H1 (cell line): ENCODE data around the gene CAPN15. TPM values are rescaled to one million over a fixed set of nuclear protein-coding genes. Genes with fewer than 3 reads are reported as not detected.

ENCODE experiments used
- CTCF ChIA-PET: fragments of 300-600 bp; sonication (Branson Sonifier 250); formaldehyde crosslinking; loops from one replicate; lab custom pipeline; 2021; ENCODE audit not compliant: partially characterized antibody; lab: Charles Lee
- POLR2A ChIA-PET: fragments of 300-600 bp; sonication (Branson Sonifier 250); formaldehyde crosslinking; loops from one replicate; lab custom pipeline; 2021; ENCODE audit warnings: inconsistent platforms; ENCODE audit not compliant: partially characterized antibody; lab: Charles Lee
- DNase-seq, 2 experiments: peaks; one replicate each; pipeline versions ENCODE4 v3.0.0 to v3.0.0-alpha.2; 2010 to 2022; ENCODE audit warnings: low spot score in 2 of 2, low read depth in 1 of 2, mixed read lengths in 1 of 2
- FAIRE-seq: peaks from 2 replicates; lab custom pipeline; 2011; peaks lifted over from hg19 to GRCh38; lab: Jason Lieb, UNC
- H2AFZ ChIP-seq: 2 replicates; pipeline ENCODE4 v1.8.1; 2012; ENCODE audit warnings: low read length, inconsistent platforms
- H2AK5ac ChIP-seq: 2 replicates; pipeline ENCODE4 v1.6.1; 2013; ENCODE audit warnings: low read depth, low read length
- H2BK120ac ChIP-seq: replicated peaks from 2 replicates; pipeline ENCODE3; 2013; ENCODE audit warnings: low read depth, low read length, inconsistent platforms
- H2BK12ac ChIP-seq: 2 replicates; pipeline ENCODE4 v1.6.1; 2013; ENCODE audit warnings: low read depth, low read length
- H2BK15ac ChIP-seq: 2 replicates; pipeline ENCODE4 v1.6.1; 2013; ENCODE audit warnings: low read length
- H2BK20ac ChIP-seq: 2 replicates; pipeline ENCODE4 v1.6.1; 2013; ENCODE audit warnings: low read length
- H2BK5ac ChIP-seq: 2 replicates; pipeline ENCODE4 v1.6.1; 2013; ENCODE audit warnings: low read depth, low read length
- H3K14ac ChIP-seq: 2 replicates; pipeline ENCODE4 v1.6.1; 2013; ENCODE audit warnings: inconsistent platforms; ENCODE audit not compliant: insufficient read length
- H3K18ac ChIP-seq: 2 replicates; pipeline ENCODE4 v1.6.1; 2013; ENCODE audit warnings: low read length; ENCODE audit errors: extremely low read depth
- H3K23ac ChIP-seq: 2 replicates; pipeline ENCODE4 v1.6.1; 2013; ENCODE audit warnings: inconsistent platforms; ENCODE audit not compliant: insufficient read length
- H3K23me2 ChIP-seq: 2 replicates; pipeline ENCODE4 v1.6.1; 2013; ENCODE audit warnings: low read depth, low read length
- H3K27ac ChIP-seq: 2 replicates; pipeline ENCODE4 v1.6.1; 2011; ENCODE audit warnings: low read depth, low read length, inconsistent platforms
- H3K27me3 ChIP-seq, 4 experiments: replicated peaks in 1 of 4; 1 replicate in 1 of 4; 2 replicates in 3 of 4; pipeline versions ENCODE4 v1.6.1 to v1.8.1; 2011 to 2013; ENCODE audit warnings: low read length in 3 of 4, mild to moderate bottlenecking in 3 of 4, inconsistent platforms in 2 of 4, mixed read lengths in 2 of 4, moderate library complexity in 1 of 4; ENCODE audit not compliant: control insufficient read depth in 3 of 4, insufficient read depth in 3 of 4; ENCODE audit errors: extremely low read depth in 1 of 4
- H3K36me3 ChIP-seq, 4 experiments: 2 replicates each; pipeline versions ENCODE4 v1.6.1 to v1.8.1; 2011 to 2013; ENCODE audit warnings: mild to moderate bottlenecking in 4 of 4, low read length in 3 of 4, moderate library complexity in 2 of 4, control low read depth in 1 of 4, inconsistent platforms in 1 of 4; ENCODE audit not compliant: insufficient read depth in 4 of 4, control insufficient read depth in 2 of 4
- H3K4ac ChIP-seq: replicated peaks from 2 replicates; pipeline ENCODE3; 2013; ENCODE audit warnings: low read length, low read depth, mixed read lengths, inconsistent platforms; ENCODE audit not compliant: insufficient read length
- H3K4me1 ChIP-seq, 4 experiments: replicated peaks in 1 of 4; 1 replicate in 1 of 4; 2 replicates in 3 of 4; pipeline versions ENCODE4 v1.6.1 to v1.8.1; 2011 to 2013; ENCODE audit warnings: low read length in 3 of 4, inconsistent platforms in 2 of 4, mixed read lengths in 1 of 4; ENCODE audit not compliant: insufficient read depth in 4 of 4, control insufficient read depth in 3 of 4
- H3K4me2 ChIP-seq, 2 experiments: 2 replicates each; pipeline versions ENCODE4 v1.6.1 to v1.8.1; 2011 to 2013; ENCODE audit warnings: low read depth in 2 of 2, low read length in 2 of 2, control low read depth in 1 of 2, inconsistent platforms in 1 of 2, mild to moderate bottlenecking in 1 of 2; ENCODE audit not compliant: insufficient read depth in 1 of 2
- H3K4me3 ChIP-seq, 4 experiments: fragments of 200-600, 300-600 bp in 1 of 4; sonication (generic), shearing (Covaris generic), sonication (Bioruptor Twin) in 1 of 4; 2 replicates each; pipeline versions ENCODE4 v1.5.1 to v1.8.1; 2011 to 2016; ENCODE audit warnings: low read length in 4 of 4, low read depth in 3 of 4, control low read depth in 2 of 4, inconsistent platforms in 2 of 4, mild to moderate bottlenecking in 2 of 4, mixed read lengths in 1 of 4, moderate library complexity in 1 of 4; ENCODE audit not compliant: insufficient read depth in 2 of 4; ENCODE audit errors: extremely low read depth in 1 of 4
- H3K56ac ChIP-seq: replicated peaks from 2 replicates; pipeline ENCODE3; 2013; ENCODE audit warnings: low read depth, mild to moderate bottlenecking, mixed read lengths, low read length, inconsistent platforms; ENCODE audit not compliant: insufficient read length
- H3K79me1 ChIP-seq: 2 replicates; pipeline ENCODE4 v1.6.1; 2013; ENCODE audit warnings: low read depth, low read length, control low read depth
- H3K79me2 ChIP-seq, 2 experiments: 2 replicates each; pipeline versions ENCODE4 v1.6.1 to v1.8.1; 2012 to 2013; ENCODE audit warnings: low read length in 2 of 2, mild to moderate bottlenecking in 2 of 2, inconsistent platforms in 1 of 2; ENCODE audit not compliant: insufficient read depth in 2 of 2, control insufficient read depth in 1 of 2
- H3K9ac ChIP-seq, 4 experiments: replicated peaks in 1 of 4; 1 replicate in 1 of 4; 2 replicates in 3 of 4; pipeline versions ENCODE4 v1.6.1 to v1.8.1; 2011 to 2013; ENCODE audit warnings: low read depth in 3 of 4, low read length in 3 of 4, control low read depth in 2 of 4, mild to moderate bottlenecking in 2 of 4, moderate library complexity in 2 of 4, inconsistent platforms in 1 of 4; ENCODE audit errors: extremely low read depth in 1 of 4
- H3K9me3 ChIP-seq, 2 experiments: 2 replicates each; pipeline versions ENCODE4 v1.6.1 to v1.8.1; 2012 to 2013; ENCODE audit warnings: mild to moderate bottlenecking in 2 of 2, moderate library complexity in 2 of 2, control low read depth in 1 of 2, inconsistent platforms in 1 of 2, low read depth in 1 of 2, low read length in 1 of 2, mixed read lengths in 1 of 2; ENCODE audit not compliant: insufficient read depth in 2 of 2
- H4K20me1 ChIP-seq, 2 experiments: replicated peaks in 1 of 2; 2 replicates each; pipeline versions ENCODE3 to v1.8.1; 2011 to 2013; ENCODE audit warnings: inconsistent platforms in 2 of 2, low read length in 2 of 2, mild to moderate bottlenecking in 1 of 2; ENCODE audit not compliant: insufficient read depth in 2 of 2, control insufficient read depth in 1 of 2
- H4K5ac ChIP-seq: 2 replicates; pipeline ENCODE4 v1.6.1; 2013; ENCODE audit warnings: low read length, low read depth, mixed read lengths, inconsistent platforms; ENCODE audit not compliant: insufficient read length
- H4K8ac ChIP-seq: 2 replicates; pipeline ENCODE4 v1.8.0; 2013; ENCODE audit warnings: mild to moderate bottlenecking, moderate library complexity, low read length, inconsistent platforms; ENCODE audit not compliant: insufficient read depth; ENCODE audit errors: extremely low read depth
- H4K91ac ChIP-seq: replicated peaks from 2 replicates; pipeline ENCODE3; 2013; ENCODE audit warnings: low read length, mixed read lengths, inconsistent platforms; ENCODE audit not compliant: insufficient read length
- CEBPB ChIP-seq: IDR thresholded peaks from 2 replicates; pipeline ENCODE4 v1.6.1; 2012; ENCODE audit warnings: low read depth, low read length
- CHD1 ChIP-seq: IDR thresholded peaks from 2 replicates; pipeline ENCODE4 v1.6.1; 2012; ENCODE audit warnings: low read depth, low read length, improper control_type of control experiment
- GABPA ChIP-seq: IDR thresholded peaks from 2 replicates; pipeline ENCODE4 v1.6.1; 2011; ENCODE audit warnings: mild to moderate bottlenecking, low read length, moderate library complexity, borderline replicate concordance; ENCODE audit not compliant: insufficient read depth
- HDAC6 ChIP-seq: IDR thresholded peaks from one replicate; pipeline ENCODE4 v1.7.1; 2012; ENCODE audit warnings: low read depth, mild to moderate bottlenecking, inconsistent platforms, low read length, moderate library complexity
- NANOG ChIP-seq: IDR thresholded peaks from 2 replicates; pipeline ENCODE4 v1.6.1; 2011; ENCODE audit warnings: low read length, low read depth, mild to moderate bottlenecking, inconsistent platforms; ENCODE audit not compliant: insufficient read depth, poor library complexity, severe bottlenecking
- RBBP5 ChIP-seq: IDR thresholded peaks from 2 replicates; pipeline ENCODE4 v1.7.1; 2012; ENCODE audit warnings: low read depth, mild to moderate bottlenecking, inconsistent platforms, low read length, moderate library complexity, borderline replicate concordance
- SAP30 ChIP-seq: fragments of 300-600 bp; sonication (generic); IDR thresholded peaks from 2 replicates; pipeline ENCODE4 v1.7.1; 2012; ENCODE audit warnings: low read length, moderate library complexity, mild to moderate bottlenecking, inconsistent platforms; ENCODE audit not compliant: insufficient read depth, insufficient replicate concordance
- SIX5 ChIP-seq: IDR thresholded peaks from 2 replicates; pipeline ENCODE4 v1.6.1; 2011; ENCODE audit warnings: mild to moderate bottlenecking, low read depth, low read length
- SP2 ChIP-seq: IDR thresholded peaks from 2 replicates; pipeline ENCODE4 v1.6.1; 2012; ENCODE audit warnings: mild to moderate bottlenecking, low read length, inconsistent platforms
- TEAD4 ChIP-seq: IDR thresholded peaks from 2 replicates; pipeline ENCODE4 v1.6.1; 2012; ENCODE audit warnings: low read depth, low read length, inconsistent platforms, mixed read lengths
- WGBS, 2 experiments: shearing (Covaris generic) in 1 of 2; methylation state at CpG; one replicate each; pipeline versions ENCODE4 v1.1.6 to v1.1.7; 2013 to 2015; ENCODE audit warnings: low lambda C conversion rate in 2 of 2, mixed read lengths in 2 of 2, inconsistent platforms in 1 of 2, low coverage in 1 of 2, missing lambda C conversion rate in 1 of 2; ENCODE audit not compliant: insufficient replicate concordance in 2 of 2, insufficient coverage in 1 of 2, insufficient read length in 1 of 2; ENCODE audit errors: extremely low coverage in 1 of 2, missing lambda C conversion rate in 1 of 2; 5-methylcytosine and 5-hydroxymethylcytosine counted together
- polyA plus RNA-seq, 7 experiments: library from polyadenylated mRNA; depleted of rRNA in 3 of 7; stranded (reverse) in 5 of 7; unstranded in 2 of 7; fragments of >200 nt in 5 of 7; fragments of 200-250 nt in 2 of 7; gene quantifications; 1 replicate in 5 of 7; 2 replicates in 1 of 7; 4 replicates in 1 of 7; pipeline versions ENCODE4 v1.2.1 to v1.2.3, GENCODE V29; 2011 to 2013; ENCODE audit warnings: missing spikeins in 2 of 7, mixed read lengths in 2 of 7
- total RNA-seq: library from RNA; stranded (reverse); fragmentation: NEBNext Ultra II Directional; extraction: Animal tissue kit (Norgen Biotek cat#: 25700); gene quantifications from 2 replicates; pipeline ENCODE4 v1.2.1, GENCODE V29; 2021
- TF ChIP-seq, protein P1 (sequence below): IDR thresholded peaks from 2 replicates; pipeline ENCODE4 v1.6.1; 2011; ENCODE audit warnings: low read depth, mild to moderate bottlenecking, low read length; ENCODE audit not compliant: insufficient read depth

CAPN15 gene
- total and polyA plus RNA-seq, 2 of the 8 experiments (the other 6 are each of a cell fraction or from before 2014, with no cell fraction given): 38.9 to 76.9 TPM

DNA sequence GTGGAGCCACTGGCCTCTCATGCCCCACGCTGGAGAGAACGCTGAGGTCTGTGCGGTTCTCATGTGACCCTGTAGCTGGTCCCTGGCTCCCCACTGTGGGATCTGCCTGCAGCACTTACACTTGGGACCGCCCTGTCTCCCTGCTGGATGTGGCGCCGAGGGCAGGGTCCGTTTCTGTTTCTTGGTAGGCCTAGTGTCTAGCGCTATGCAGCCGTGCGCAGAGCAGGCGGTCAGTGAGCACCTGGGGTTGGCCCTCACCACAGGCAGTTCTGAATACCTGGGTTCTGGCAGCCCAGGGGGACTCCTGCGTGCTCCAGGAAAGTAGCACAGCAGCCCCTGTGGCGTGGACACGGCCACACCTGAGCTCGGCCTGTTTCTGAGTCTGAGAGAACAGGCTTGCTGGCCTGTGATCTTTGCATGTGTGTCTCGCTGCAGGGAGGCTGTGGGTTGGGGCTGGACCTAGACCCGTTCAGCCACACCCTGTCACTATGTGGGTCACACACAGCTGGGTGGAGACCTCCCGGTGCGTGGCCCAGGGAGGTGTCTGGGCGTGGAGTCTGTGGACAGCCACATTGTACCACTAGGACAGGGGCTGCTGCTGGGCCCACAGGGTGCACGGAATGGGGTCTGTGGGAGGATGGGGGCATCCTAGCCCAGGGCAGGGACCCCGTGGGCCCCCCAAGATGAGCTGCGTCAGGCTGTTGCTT is 2.8 kb downstream of the CAPN15 start:
- Histone ChIP-seq H3K4me1 (peaks cover 0 to 21% (median 12%) of the 10 kb centered on the region in 4 experiments; a peak in 5 of 7 replicates), H3K23me2 (peaks cover 7% of the 10 kb centered on the region; the same call in 1 of the 2 replicates), H3K4ac (no peak overlapping the region), H3K27me3 (no peaks in the 10 kb centered on the region), H3K4me3 (no peak overlapping the region), H2BK12ac (0 out of 2 replicates have a peak overlapping the region, but pooled peaks have one; percentile 0), H4K20me1 (peaks cover 16 to 38% of the 10 kb centered on the region in 2 experiments), H4K5ac (no peak overlapping the region), H2BK120ac (no peak overlapping the region), H2BK5ac (no peak overlapping the region), H3K9ac (peak overlapping the region in 2 of 4 experiments; percentile 25 to 36; a peak in 2 of 7 replicates), H3K9me3 (no peaks in the 10 kb centered on the region), H2BK15ac (no peak overlapping the region), H4K8ac (no peak overlapping the region; the same call in 1 of the 2 replicates), H3K79me2 (peaks cover 6 to 61% of the 10 kb centered on the region in 2 experiments; a peak in 3 of 4 replicates), H3K23ac (no peak overlapping the region), H2BK20ac (no peak overlapping the region), H3K4me2 (no peak overlapping the region; a peak in 1 of 4 replicates), H2AK5ac (no peak overlapping the region), H3K36me3 (no peaks in the 10 kb centered on the region), H2AFZ (no peak overlapping the region), H3K14ac (no peak overlapping the region), H3K56ac (no peak overlapping the region), H3K79me1 (peaks cover 16% of the 10 kb centered on the region), H4K91ac (no peak overlapping the region), H3K27ac (no peak overlapping the region), H3K18ac (no peak overlapping the region)
- DNase-seq (no peak), FAIRE-seq (no peak)
- ChIA-PET CTCF (interaction anchor here (0.7 to 2.1 kb wide), 9 partner anchors 8 to 138 kb away, joined by 3 to 5 read pairs (median 4); no protein-coding TSS in a partner anchor), POLR2A (interaction anchor here (0.8 to 1.9 kb wide), 4 partner anchors 8 to 13 kb away, joined by 3 to 6 read pairs (median 3); no protein-coding TSS in a partner anchor)
- 91% methylated on average over 23 of the region's 23 CpGs; no CpG with 5 or more reads in 1 of the 2 experiments for WGBS, 2 experiments
- no peak for TF ChIP-seq GABPA
- TF ChIP-seq, protein P1, sequence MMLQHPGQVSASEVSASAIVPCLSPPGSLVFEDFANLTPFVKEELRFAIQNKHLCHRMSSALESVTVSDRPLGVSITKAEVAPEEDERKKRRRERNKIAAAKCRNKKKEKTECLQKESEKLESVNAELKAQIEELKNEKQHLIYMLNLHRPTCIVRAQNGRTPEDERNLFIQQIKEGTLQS: no peak
- TF ChIP-seq SIX5: no peak
- no peak for TF ChIP-seq HDAC6
- TF ChIP-seq SAP30: no peak
- no peak for TF ChIP-seq SP2
- no peak for TF ChIP-seq TEAD4
- TF ChIP-seq CHD1: no peak
- TF ChIP-seq NANOG: no peak
- no peak for TF ChIP-seq RBBP5
- no peak for TF ChIP-seq CEBPB
